Neural crest cell (in vitro differentiated cells): ENCODE data around the gene PSMC3. TPM values are rescaled to one million over a fixed set of nuclear protein-coding genes. Genes with fewer than 3 reads are reported as not detected.

Experiments used
- DNase-seq: peaks from one replicate; pipeline ENCODE4 v3.0.0; 2021; ENCODE audit warnings: low read depth, mixed read lengths, low spot score
- H3K27ac Mint-ChIP-seq: one replicate; pipeline ENCODE4 v1.8.0; 2021; ENCODE audit warnings: mild to moderate bottlenecking, mixed read lengths; ENCODE audit not compliant: unreplicated experiment
- H3K27me3 Mint-ChIP-seq: 2 replicates; pipeline ENCODE4 v1.8.0; 2021; ENCODE audit warnings: low read depth, mild to moderate bottlenecking, mixed read lengths
- H3K36me3 Mint-ChIP-seq: 2 replicates; pipeline ENCODE4 v1.8.0; 2021; ENCODE audit warnings: low read depth, mild to moderate bottlenecking, mixed read lengths
- H3K4me1 Mint-ChIP-seq: 2 replicates; pipeline ENCODE4 v1.8.0; 2021; ENCODE audit warnings: mixed read lengths
- H3K4me3 Mint-ChIP-seq: one replicate; pipeline ENCODE4 v1.8.0; 2021; ENCODE audit warnings: mild to moderate bottlenecking, mixed read lengths
- H3K9me3 Mint-ChIP-seq: 2 replicates; pipeline ENCODE4 v1.8.0; 2021; ENCODE audit warnings: mixed read lengths
- total RNA-seq: library from RNA; stranded (reverse); gene quantifications from 2 replicates; pipeline ENCODE4 v1.2.1, GENCODE V29; 2021
- TF ChIP-seq, protein P1 (sequence below): fragments of 200-600 bp; sonication (generic); conservative IDR thresholded peaks from 2 replicates; pipeline ENCODE4 v1.5.0; 2021; ENCODE audit warnings: antibody characterized with exemption, mild to moderate bottlenecking

The PSMC3 gene
- total RNA-seq, 1 donor from 2014 or later = 197 TPM

DNA sequence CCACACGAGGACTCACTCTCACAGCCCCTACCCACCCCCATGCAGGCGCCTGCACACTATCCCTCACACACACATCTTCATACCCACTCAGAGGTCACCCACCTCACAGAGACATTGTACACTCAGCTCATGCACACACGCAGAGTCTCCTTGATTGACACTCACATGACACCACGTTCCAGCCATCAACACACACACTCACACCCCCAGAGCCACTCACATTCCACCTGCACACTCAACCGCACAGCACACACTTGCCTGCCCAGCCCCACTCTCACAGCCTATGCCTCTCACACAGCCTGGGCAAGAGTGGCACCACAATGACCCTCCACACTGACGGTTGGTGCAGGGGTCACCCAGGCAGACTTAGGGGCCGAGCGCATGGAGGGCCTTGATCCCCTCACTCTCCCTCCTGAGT is 50.1 kb downstream of the PSMC3 start:
- TF ChIP-seq, protein P1, sequence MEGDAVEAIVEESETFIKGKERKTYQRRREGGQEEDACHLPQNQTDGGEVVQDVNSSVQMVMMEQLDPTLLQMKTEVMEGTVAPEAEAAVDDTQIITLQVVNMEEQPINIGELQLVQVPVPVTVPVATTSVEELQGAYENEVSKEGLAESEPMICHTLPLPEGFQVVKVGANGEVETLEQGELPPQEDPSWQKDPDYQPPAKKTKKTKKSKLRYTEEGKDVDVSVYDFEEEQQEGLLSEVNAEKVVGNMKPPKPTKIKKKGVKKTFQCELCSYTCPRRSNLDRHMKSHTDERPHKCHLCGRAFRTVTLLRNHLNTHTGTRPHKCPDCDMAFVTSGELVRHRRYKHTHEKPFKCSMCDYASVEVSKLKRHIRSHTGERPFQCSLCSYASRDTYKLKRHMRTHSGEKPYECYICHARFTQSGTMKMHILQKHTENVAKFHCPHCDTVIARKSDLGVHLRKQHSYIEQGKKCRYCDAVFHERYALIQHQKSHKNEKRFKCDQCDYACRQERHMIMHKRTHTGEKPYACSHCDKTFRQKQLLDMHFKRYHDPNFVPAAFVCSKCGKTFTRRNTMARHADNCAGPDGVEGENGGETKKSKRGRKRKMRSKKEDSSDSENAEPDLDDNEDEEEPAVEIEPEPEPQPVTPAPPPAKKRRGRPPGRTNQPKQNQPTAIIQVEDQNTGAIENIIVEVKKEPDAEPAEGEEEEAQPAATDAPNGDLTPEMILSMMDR = no peak

DNA sequence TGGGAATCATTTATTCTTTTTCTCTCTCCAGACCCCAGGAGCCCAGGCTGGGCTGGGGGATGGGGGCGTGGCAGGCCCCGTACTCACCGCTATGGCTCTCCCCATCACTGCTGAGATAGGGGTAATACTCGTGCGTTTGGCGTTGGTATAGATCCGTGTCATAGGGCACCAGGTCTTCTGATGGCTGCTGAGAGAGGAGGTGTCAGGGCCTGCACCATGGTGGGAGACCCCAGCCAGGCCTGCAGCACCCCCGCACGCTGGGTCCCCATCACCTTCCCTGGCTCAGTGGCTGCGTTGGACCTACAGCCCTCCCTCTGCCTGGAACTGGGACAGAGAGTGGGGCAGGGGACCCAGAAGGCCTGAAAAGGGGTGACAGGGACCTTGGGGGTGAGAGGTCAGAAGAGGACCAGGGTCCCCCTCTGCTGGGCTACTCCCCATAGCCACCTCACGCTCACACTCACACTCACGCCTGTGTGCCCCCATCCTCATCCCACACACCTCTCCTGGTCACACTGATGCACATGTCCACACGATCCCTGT is 50.6 kb downstream of the PSMC3 start:
- Mint-ChIP-seq H3K27ac (peak overlapping the region; percentile 93), H3K36me3 (no peaks in the 10 kb centered on the region), H3K4me1 (no peaks in the 10 kb centered on the region)

More for the DNA sequence above, 50.1 kb downstream of the PSMC3 start:
- H3K27ac Mint-ChIP-seq = peak overlapping the region; percentile 93
- no peaks in the 10 kb centered on the region for H3K27me3 Mint-ChIP-seq
- no peaks in the 10 kb centered on the region for H3K4me1 Mint-ChIP-seq
- H3K9me3 Mint-ChIP-seq = peaks cover 1% of the 10 kb centered on the region
- no peak for DNase-seq
- no peaks in the 10 kb centered on the region for H3K36me3 Mint-ChIP-seq
- H3K4me3 Mint-ChIP-seq = no peak overlapping the region

GRCh38 chr11:47375020-47375419 is 51.2 kb downstream of the PSMC3 start:
- Mint-ChIP-seq H3K36me3 (no peaks in the 10 kb centered on the region), H3K27ac (no peak overlapping the region), H3K4me1 (no peaks in the 10 kb centered on the region), H3K9me3 (no peaks in the 10 kb centered on the region), H3K4me3 (no peak overlapping the region), H3K27me3 (no peaks in the 10 kb centered on the region)
- DNase-seq = no peak
- TF ChIP-seq, protein P1 = no peak

More for the DNA sequence above, 50.6 kb downstream of the PSMC3 start:
- Mint-ChIP-seq H3K9me3 (no peaks in the 10 kb centered on the region), H3K27me3 (no peaks in the 10 kb centered on the region), H3K4me3 (no peak overlapping the region)
- DNase-seq = no peak
- TF ChIP-seq, protein P1 = no peak

DNA sequence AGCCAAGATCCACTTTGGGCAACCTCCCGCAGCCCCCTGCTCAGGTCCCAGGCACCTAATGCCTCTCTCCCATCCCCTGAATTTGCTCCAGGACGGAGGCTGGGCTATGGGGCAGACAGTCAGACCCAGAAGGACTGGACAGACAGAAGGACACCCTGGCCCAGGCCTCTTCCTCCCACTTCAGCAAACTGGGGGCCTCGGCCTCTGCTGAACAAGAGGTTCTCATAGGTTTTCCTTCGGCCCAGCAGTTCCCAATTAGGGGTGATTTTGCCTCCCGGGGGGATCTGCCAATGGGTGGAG is 51.6 kb downstream of the PSMC3 start:
- Mint-ChIP-seq H3K27ac (no peak overlapping the region), H3K9me3 (no peaks in the 10 kb centered on the region), H3K4me1 (no peaks in the 10 kb centered on the region), H3K4me3 (no peak overlapping the region), H3K27me3 (peaks cover 3% of the 10 kb centered on the region), H3K36me3 (no peaks in the 10 kb centered on the region)
- no peak for DNase-seq
- TF ChIP-seq, protein P1 = no peak

DNA sequence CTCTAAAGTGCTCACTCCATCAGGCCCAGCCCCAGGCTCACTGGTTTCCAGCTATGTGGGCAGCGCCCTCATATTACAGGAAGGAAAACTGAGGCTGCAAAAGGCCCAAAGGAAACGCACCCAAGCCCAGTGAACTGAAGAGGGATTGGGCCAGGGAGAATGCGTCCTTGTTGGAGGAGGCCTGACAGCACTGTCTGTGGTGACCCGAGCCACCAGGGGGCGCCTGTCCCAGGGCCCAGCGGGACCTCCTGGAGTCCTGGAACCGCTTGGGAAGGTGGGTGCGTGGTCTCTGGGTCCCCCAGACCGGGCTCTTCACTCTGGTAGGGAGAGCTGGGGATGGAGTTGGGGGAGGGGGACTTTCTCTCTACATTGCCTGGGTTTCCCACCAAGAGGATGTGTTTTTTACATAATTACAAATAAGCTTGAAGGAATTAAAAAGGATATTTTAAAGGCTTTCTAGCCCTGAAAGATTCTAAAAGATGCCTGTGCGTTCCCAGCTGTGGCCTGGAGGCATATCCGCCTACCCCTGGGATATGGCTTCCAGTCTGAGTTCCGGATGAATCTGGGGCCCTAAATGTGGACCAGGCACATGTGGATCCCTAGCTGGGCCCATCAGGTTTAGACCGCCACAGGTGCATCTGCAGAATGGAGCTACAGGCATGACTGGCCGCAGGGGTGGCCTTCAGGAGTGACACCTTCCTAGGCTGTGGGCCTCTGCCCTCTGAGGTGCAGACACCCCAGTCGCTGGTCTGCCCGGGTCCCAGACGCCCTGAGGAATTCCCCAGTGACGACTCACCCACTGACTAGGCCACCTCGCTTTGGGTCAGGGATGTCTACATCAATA is 52.1 kb downstream of the PSMC3 start:
- H3K4me1 Mint-ChIP-seq = no peaks in the 10 kb centered on the region
- H3K4me3 Mint-ChIP-seq = no peak overlapping the region
- TF ChIP-seq, protein P1 = peak; percentile 96
- DNase-seq = peak; percentile 85
- H3K27me3 Mint-ChIP-seq = peaks cover 6% of the 10 kb centered on the region
- no peak overlapping the region for H3K27ac Mint-ChIP-seq
- H3K36me3 Mint-ChIP-seq = no peaks in the 10 kb centered on the region
- no peaks in the 10 kb centered on the region for H3K9me3 Mint-ChIP-seq
